GM20000 (cell line): Measurements from ENCODE around the gene TLR9.

Experiments used
- DNase-seq: peaks from one replicate; pipeline ENCODE4 v3.0.0; 2012; ENCODE audit warnings: low spot score
- TF ChIP-seq, protein P1 (sequence below): IDR thresholded peaks from 2 replicates; pipeline ENCODE4 v1.5.1; 2012; ENCODE audit warnings: mild to moderate bottlenecking, control low read depth; ENCODE audit errors: extremely low read depth, missing control alignments

TLR9 gene

DNA sequence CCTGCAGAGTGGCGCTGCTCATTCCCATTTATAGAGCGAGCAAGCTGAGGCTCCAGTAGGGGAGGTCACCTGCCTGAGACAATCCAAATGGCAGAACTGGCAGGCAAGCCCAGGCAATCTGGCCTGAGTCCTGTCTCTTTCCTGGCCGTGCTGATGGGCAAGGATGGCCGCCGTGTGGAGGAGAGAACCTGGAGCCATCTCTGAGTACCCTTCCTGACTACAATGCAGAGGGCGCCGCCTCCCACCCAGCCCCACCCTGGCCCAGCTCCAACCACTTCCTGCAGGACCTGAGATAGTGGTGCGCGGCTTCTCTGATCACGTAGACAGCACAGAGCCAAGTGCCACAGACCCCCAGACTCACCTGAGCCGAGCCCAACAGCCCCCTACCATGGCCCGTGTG, 7.0 kb downstream of the TLR9 start:
- DNase-seq: no peak
- TF ChIP-seq, protein P1, sequence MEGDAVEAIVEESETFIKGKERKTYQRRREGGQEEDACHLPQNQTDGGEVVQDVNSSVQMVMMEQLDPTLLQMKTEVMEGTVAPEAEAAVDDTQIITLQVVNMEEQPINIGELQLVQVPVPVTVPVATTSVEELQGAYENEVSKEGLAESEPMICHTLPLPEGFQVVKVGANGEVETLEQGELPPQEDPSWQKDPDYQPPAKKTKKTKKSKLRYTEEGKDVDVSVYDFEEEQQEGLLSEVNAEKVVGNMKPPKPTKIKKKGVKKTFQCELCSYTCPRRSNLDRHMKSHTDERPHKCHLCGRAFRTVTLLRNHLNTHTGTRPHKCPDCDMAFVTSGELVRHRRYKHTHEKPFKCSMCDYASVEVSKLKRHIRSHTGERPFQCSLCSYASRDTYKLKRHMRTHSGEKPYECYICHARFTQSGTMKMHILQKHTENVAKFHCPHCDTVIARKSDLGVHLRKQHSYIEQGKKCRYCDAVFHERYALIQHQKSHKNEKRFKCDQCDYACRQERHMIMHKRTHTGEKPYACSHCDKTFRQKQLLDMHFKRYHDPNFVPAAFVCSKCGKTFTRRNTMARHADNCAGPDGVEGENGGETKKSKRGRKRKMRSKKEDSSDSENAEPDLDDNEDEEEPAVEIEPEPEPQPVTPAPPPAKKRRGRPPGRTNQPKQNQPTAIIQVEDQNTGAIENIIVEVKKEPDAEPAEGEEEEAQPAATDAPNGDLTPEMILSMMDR: no peak

DNA sequence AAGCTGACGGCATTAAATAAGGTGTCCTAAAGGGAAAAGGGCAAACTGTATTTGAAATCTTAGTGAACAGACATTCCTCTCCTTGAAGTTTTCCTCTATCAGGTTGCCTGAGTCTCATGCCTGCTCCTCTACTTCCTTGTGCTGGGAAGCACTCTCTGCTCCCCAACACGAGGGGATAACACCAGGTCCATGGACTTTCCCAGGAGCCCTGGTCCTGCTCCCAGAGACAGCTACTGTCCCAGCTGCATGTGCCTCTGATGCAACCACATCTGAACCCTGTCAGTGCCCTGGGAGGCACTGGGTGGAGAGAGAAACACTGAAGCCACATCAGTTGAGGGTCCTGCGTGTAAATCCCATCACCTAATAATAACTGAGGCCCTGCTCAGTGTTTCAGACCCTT, 7.4 kb downstream of the TLR9 start:
- TF ChIP-seq, protein P1: no peak
- DNase-seq: no peak

DNA sequence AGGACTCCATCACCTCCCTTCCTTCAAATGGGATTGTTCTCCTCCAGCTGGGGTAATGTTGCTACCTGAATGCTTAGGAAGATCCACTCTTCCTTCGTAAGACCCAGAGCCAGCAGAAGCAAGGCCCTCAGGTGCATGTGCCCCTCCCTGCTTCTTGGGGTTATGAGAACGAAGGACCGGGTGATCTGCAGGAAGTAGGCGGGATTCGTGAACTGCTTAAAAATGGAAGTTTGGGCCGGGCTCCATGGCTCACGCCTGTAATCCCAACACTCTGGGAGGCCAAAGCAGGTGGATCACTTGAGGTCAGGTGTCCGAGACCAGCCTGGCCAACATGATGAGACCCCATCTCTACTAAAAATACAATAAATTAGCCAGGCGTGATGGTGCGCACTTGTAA, 8.0 kb downstream of the TLR9 start:
- DNase-seq: no peak
- TF ChIP-seq, protein P1: no peak

DNA sequence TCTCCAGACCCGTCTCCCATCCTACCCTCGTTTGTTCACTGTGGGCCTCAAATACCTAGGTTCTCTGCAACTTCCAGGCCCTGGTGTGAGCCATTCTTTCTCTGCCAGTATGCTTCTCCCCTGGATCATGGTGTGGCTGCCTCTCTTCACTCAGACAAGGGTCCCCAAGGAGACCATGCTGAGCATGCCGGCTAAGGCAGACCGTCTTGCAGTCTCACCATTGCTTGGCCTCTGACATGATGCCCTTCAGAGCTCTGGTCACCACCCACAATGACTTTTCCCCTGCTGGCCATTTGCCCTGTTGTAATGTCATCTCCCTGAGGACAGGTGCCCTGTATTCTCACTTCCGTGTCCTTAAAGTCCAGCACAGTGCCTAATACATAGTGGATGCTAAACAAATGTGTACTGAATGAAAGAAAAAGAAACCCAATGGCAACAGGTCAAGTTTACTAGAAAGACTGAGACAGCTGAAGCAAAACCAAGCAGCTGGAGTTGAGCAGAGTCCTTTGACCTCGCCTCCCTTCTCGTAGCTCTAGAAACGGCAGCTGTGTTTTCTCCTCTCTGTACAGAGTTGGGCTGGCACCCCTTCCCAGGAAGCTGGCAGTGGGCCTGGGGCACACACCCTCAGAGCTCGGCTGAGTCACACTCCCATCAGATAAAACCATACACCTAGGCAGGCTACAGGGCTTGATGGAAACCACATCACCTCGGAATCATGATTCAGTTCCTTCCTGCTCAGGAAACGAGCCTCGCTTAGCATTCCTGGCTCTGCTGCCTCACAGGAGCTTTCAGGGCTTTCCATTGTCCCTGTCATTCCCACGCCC, 8.6 kb downstream of the TLR9 start:
- TF ChIP-seq, protein P1: no peak
- no peak for DNase-seq

DNA sequence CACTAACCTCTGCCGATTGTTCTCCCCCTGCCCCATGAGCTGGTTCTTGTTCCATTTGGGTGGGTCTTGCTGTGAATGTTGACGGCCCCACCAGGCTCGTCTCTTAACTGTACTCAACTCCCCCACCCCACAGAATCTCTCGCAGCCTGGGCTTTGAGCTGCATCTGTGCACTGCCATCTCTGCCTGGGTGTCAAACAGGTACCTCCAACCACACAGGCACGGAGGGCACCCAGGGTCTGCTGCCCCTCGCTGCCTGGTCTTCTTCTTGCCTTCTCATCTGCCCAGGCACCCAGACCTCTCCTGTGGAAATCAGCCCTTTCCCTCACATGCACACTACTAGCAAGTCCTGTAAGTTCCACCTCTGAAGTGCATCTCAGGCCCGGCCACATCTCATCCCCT, 10.1 kb downstream of the TLR9 start:
- no peak for DNase-seq
- TF ChIP-seq, protein P1: no peak

DNA sequence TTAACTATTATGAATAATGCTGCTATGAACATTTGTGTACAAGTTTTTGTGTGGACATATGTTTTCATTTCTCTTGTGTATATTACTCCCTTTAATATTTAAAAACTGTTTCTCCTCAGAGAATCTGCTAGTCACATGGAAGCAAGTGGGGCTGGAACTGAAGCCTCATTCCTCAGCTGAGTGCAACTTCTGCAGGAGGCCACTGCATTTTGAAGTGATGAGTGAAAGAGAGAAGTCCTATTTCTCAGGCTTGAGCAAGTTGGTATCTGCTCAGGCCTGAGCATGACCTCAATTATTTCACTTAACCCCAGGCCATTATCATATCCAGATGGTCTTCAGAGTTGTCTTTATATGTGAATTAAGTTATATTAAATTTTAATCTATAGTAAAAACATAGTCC, 11.5 kb downstream of the TLR9 start:
- no peak for DNase-seq
- TF ChIP-seq, protein P1: no peak

DNA sequence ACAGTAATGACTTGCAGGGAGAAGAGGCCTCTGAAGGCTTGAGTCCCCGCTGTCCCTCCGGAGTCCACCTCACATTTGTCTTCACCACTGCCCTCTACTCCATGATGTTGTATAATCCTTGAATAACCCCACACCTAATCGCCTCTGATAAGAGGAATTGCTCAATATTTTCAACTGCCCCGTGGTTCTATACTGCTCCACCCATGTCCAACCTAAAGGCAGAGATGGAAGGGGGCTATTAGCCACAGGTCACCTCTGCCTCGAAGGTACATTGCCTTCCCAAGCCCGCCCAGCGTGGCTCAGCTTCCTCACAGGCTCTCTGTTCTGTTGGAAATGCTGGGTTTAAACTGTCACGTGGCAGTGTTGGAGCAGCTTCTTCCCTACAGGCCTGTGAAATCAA, 12.4 kb downstream of the TLR9 start:
- TF ChIP-seq, protein P1: no peak
- DNase-seq: no peak
